HEK293 (cell line): ENCODE results near the gene APOL3.

Experiments
- CTCF ChIP-seq: fragments of 450-650 bp; formaldehyde crosslinking; IDR thresholded peaks from 2 replicates; pipeline ENCODE4 v1.5.1; 2016; ENCODE audit warnings: missing biosample characterization, missing genetic modification characterization
- GLI4 ChIP-seq: fragments of 450-650 bp; formaldehyde crosslinking; IDR thresholded peaks from 2 replicates; pipeline ENCODE4 v1.5.1; 2016; ENCODE audit warnings: missing biosample characterization, missing genetic modification characterization
- KLF10 ChIP-seq: fragments of 450-650 bp; IDR thresholded peaks from 2 replicates; pipeline ENCODE4 v1.5.1; 2018; ENCODE audit warnings: missing biosample characterization, mild to moderate bottlenecking, missing genetic modification characterization
- SP2 ChIP-seq: fragments of 450-650 bp; formaldehyde crosslinking; IDR thresholded peaks from 2 replicates; pipeline ENCODE4 v1.5.1; 2016; ENCODE audit warnings: missing biosample characterization, missing genetic modification characterization
- ZBTB17 ChIP-seq: fragments of 450-650 bp; formaldehyde crosslinking; IDR thresholded peaks from 2 replicates; pipeline ENCODE4 v1.5.1; 2016; ENCODE audit warnings: missing biosample characterization, missing genetic modification characterization
- ZBTB44 ChIP-seq: fragments of 450-650 bp; IDR thresholded peaks from 2 replicates; pipeline ENCODE4 v1.5.1; 2018; ENCODE audit warnings: missing biosample characterization, mild to moderate bottlenecking, missing genetic modification characterization
- ZFHX2 ChIP-seq: fragments of 450-650 bp; formaldehyde crosslinking; conservative IDR thresholded peaks from 2 replicates; pipeline ENCODE4 v1.5.1; 2016; ENCODE audit warnings: missing biosample characterization, missing genetic modification characterization
- ZNF18 ChIP-seq: fragments of 450-650 bp; formaldehyde crosslinking; IDR thresholded peaks from 2 replicates; pipeline ENCODE4 v1.5.1; 2016; ENCODE audit warnings: missing biosample characterization, missing genetic modification characterization
- ZNF335 ChIP-seq: fragments of 450-650 bp; formaldehyde crosslinking; conservative IDR thresholded peaks from 2 replicates; pipeline ENCODE4 v1.5.1; 2016; ENCODE audit warnings: missing biosample characterization, missing genetic modification characterization
- ZNF837 ChIP-seq: fragments of 450-650 bp; formaldehyde crosslinking; IDR thresholded peaks from 2 replicates; pipeline ENCODE4 v1.5.1; 2016; ENCODE audit warnings: missing biosample characterization, missing genetic modification characterization

- TF ChIP-seq ZNF18 (tag by site-specific recombination) (no peak), ZNF335 (tag by site-specific recombination) (no peak), CTCF (no peak), ZNF837 (tag by site-specific recombination) (no peak), ZFHX2 (tag by site-specific recombination) (no peak), KLF10 (tag by site-specific recombination) (no peak), SP2 (tag by site-specific recombination) (no peak), ZBTB17 (tag by site-specific recombination) (no peak), GLI4 (tag by site-specific recombination) (no peak), ZBTB44 (tag by site-specific recombination) (no peak)
Observed at GRCh38 chr22:36125434-36125833, 35.1 kb downstream of the APOL3 start.
